ENCODE data around the gene DOCK2. TPM values are rescaled to one million over a fixed set of nuclear protein-coding genes. Genes with fewer than 3 reads are reported as not detected.

The DOCK2 gene
- total and polyA plus RNA-seq, 4 donors: 1.6 to 53.7 (median 21.6) TPM

GRCh38 chr5:169999621-170000020 lies 362.5 kb downstream of the DOCK2 start:
- Histone ChIP-seq H3K4me3 (ENCODE audit: low read length in 2 of 2) (no peak overlapping the region), H3K4me1 (ENCODE audit: control insufficient read depth in 1 of 2, insufficient read depth in 2 of 2, low read length in 2 of 2) (no peaks in the 10 kb centered on the region), H3K36me3 (ENCODE audit: control insufficient read depth in 1 of 2, insufficient read depth in 2 of 2, low read length in 1 of 2) (no peaks in the 10 kb centered on the region), H3K27me3 (ENCODE audit: control insufficient read depth in 1 of 2, insufficient read depth in 2 of 2, low read length in 1 of 2) (no peaks in the 10 kb centered on the region), H3K27ac (ENCODE audit: low read depth in 1 of 2, low read length in 2 of 2) (no peak overlapping the region), H3K9me3 (ENCODE audit: control insufficient read depth, low read length) (no peaks in the 10 kb centered on the region)
- intact Hi-C loops (cut with DNase I): no loop called here
- no peak for DNase-seq
- no peak for ATAC-seq (ENCODE audit: low FRiP score)
- 82 to 93% methylated on average over 3 of the region's 3 CpGs for WGBS, 2 donors

GRCh38 chr5:170000155-170000554 lies 363.1 kb downstream of the DOCK2 start:
- H3K9me3 ChIP-seq (ENCODE audit: control insufficient read depth, low read length): no peaks in the 10 kb centered on the region
- no peak for DNase-seq
- H3K4me3 ChIP-seq (ENCODE audit: low read length in 2 of 2): no peak overlapping the region
- no peak for ATAC-seq (ENCODE audit: low FRiP score)
- no peak overlapping the region for H3K27ac ChIP-seq (ENCODE audit: low read depth in 1 of 2, low read length in 2 of 2)
- no peaks in the 10 kb centered on the region for H3K27me3 ChIP-seq (ENCODE audit: control insufficient read depth in 1 of 2, insufficient read depth in 2 of 2, low read length in 1 of 2)
- H3K4me1 ChIP-seq (ENCODE audit: control insufficient read depth in 1 of 2, insufficient read depth in 2 of 2, low read length in 2 of 2): no peaks in the 10 kb centered on the region
- 83 to 87% methylated on average over 2 of the region's 2 CpGs for WGBS, 2 donors
- intact Hi-C loops (cut with DNase I): no loop called here
- no peaks in the 10 kb centered on the region for H3K36me3 ChIP-seq (ENCODE audit: control insufficient read depth in 1 of 2, insufficient read depth in 2 of 2, low read length in 1 of 2)

- H3K27me3 ChIP-seq (ENCODE audit: control insufficient read depth in 1 of 2, insufficient read depth in 2 of 2, low read length in 1 of 2): no peaks in the 10 kb centered on the region
- no peak for DNase-seq
- no peaks in the 10 kb centered on the region for H3K9me3 ChIP-seq (ENCODE audit: control insufficient read depth, low read length)
- WGBS, 2 donors: 44 to 45% methylated on average over 6 of the region's 6 CpGs
- no peak overlapping the region for H3K4me3 ChIP-seq (ENCODE audit: low read length in 2 of 2)
- H3K27ac ChIP-seq (ENCODE audit: low read depth in 1 of 2, low read length in 2 of 2): no peak overlapping the region
- H3K36me3 ChIP-seq (ENCODE audit: control insufficient read depth in 1 of 2, insufficient read depth in 2 of 2, low read length in 1 of 2): no peaks in the 10 kb centered on the region
- no peaks in the 10 kb centered on the region for H3K4me1 ChIP-seq (ENCODE audit: control insufficient read depth in 1 of 2, insufficient read depth in 2 of 2, low read length in 2 of 2)
- no peak for ATAC-seq (ENCODE audit: low FRiP score)
- intact Hi-C loops (cut with DNase I): no loop called here
These were observed 368.9 kb downstream of the DOCK2 start for GRCh38 chr5:170006021-170006420.

GRCh38 chr5:170008376-170008775 lies 371.3 kb downstream of the DOCK2 start:
- Histone ChIP-seq H3K27me3 (ENCODE audit: control insufficient read depth in 1 of 2, insufficient read depth in 2 of 2, low read length in 1 of 2) (no peaks in the 10 kb centered on the region), H3K36me3 (ENCODE audit: control insufficient read depth in 1 of 2, insufficient read depth in 2 of 2, low read length in 1 of 2) (no peaks in the 10 kb centered on the region), H3K4me1 (ENCODE audit: control insufficient read depth in 1 of 2, insufficient read depth in 2 of 2, low read length in 2 of 2) (no peaks in the 10 kb centered on the region), H3K9me3 (ENCODE audit: control insufficient read depth, low read length) (no peaks in the 10 kb centered on the region), H3K27ac (ENCODE audit: low read depth in 1 of 2, low read length in 2 of 2) (no peak overlapping the region), H3K4me3 (ENCODE audit: low read length in 2 of 2) (no peak overlapping the region)
- DNase-seq: no peak
- no peak for ATAC-seq (ENCODE audit: low FRiP score)
- intact Hi-C loops (cut with DNase I): no loop called here
- 41 to 54% methylated on average over 6 of the region's 6 CpGs for WGBS, 2 donors

GRCh38 chr5:170010595-170010994 lies 373.5 kb downstream of the DOCK2 start:
- intact Hi-C loops (cut with DNase I): no loop called here
- no peak for ATAC-seq (ENCODE audit: low FRiP score)
- 67 to 74% methylated on average over 4 of the region's 4 CpGs for WGBS, 2 donors

GRCh38 chr5:170011751-170012150 lies 374.7 kb downstream of the DOCK2 start:
- intact Hi-C loops (cut with DNase I): no loop called here
- WGBS, 2 donors: 70 to 78% methylated on average over 2 of the region's 2 CpGs
- ATAC-seq (ENCODE audit: low FRiP score) (no peak), DNase-seq (no peak)
- Histone ChIP-seq H3K27ac (ENCODE audit: low read depth in 1 of 2, low read length in 2 of 2) (no peak overlapping the region), H3K9me3 (ENCODE audit: control insufficient read depth, low read length) (no peaks in the 10 kb centered on the region), H3K4me1 (ENCODE audit: control insufficient read depth in 1 of 2, insufficient read depth in 2 of 2, low read length in 2 of 2) (no peaks in the 10 kb centered on the region), H3K4me3 (ENCODE audit: low read length in 2 of 2) (no peak overlapping the region), H3K27me3 (ENCODE audit: control insufficient read depth in 1 of 2, insufficient read depth in 2 of 2, low read length in 1 of 2) (no peaks in the 10 kb centered on the region), H3K36me3 (ENCODE audit: control insufficient read depth in 1 of 2, insufficient read depth in 2 of 2, low read length in 1 of 2) (no peaks in the 10 kb centered on the region)

More at GRCh38 chr5:170010595-170010994, 373.5 kb downstream of the DOCK2 start:
- DNase-seq: no peak
- no peaks in the 10 kb centered on the region for H3K9me3 ChIP-seq (ENCODE audit: control insufficient read depth, low read length)
- no peaks in the 10 kb centered on the region for H3K36me3 ChIP-seq (ENCODE audit: control insufficient read depth in 1 of 2, insufficient read depth in 2 of 2, low read length in 1 of 2)
- H3K4me1 ChIP-seq (ENCODE audit: control insufficient read depth in 1 of 2, insufficient read depth in 2 of 2, low read length in 2 of 2): no peaks in the 10 kb centered on the region
- no peaks in the 10 kb centered on the region for H3K27me3 ChIP-seq (ENCODE audit: control insufficient read depth in 1 of 2, insufficient read depth in 2 of 2, low read length in 1 of 2)
- H3K4me3 ChIP-seq (ENCODE audit: low read length in 2 of 2): no peak overlapping the region
- H3K27ac ChIP-seq (ENCODE audit: low read depth in 1 of 2, low read length in 2 of 2): no peak overlapping the region

GRCh38 chr5:170012622-170013021 lies 375.5 kb downstream of the DOCK2 start:
- no peaks in the 10 kb centered on the region for H3K27me3 ChIP-seq (ENCODE audit: control insufficient read depth in 1 of 2, insufficient read depth in 2 of 2, low read length in 1 of 2)
- WGBS, 2 donors: 25 to 34% methylated on average over 11 of the region's 11 CpGs
- intact Hi-C loops (cut with DNase I): no loop called here

GRCh38 chr5:170020423-170020822 lies 383.3 kb downstream of the DOCK2 start:
- Histone ChIP-seq H3K9me3 (ENCODE audit: control insufficient read depth, low read length) (no peaks in the 10 kb centered on the region), H3K36me3 (ENCODE audit: control insufficient read depth in 1 of 2, insufficient read depth in 2 of 2, low read length in 1 of 2) (no peaks in the 10 kb centered on the region), H3K27me3 (ENCODE audit: control insufficient read depth in 1 of 2, insufficient read depth in 2 of 2, low read length in 1 of 2) (no peaks in the 10 kb centered on the region), H3K27ac (ENCODE audit: low read depth in 1 of 2, low read length in 2 of 2) (no peak overlapping the region), H3K4me1 (ENCODE audit: control insufficient read depth in 1 of 2, insufficient read depth in 2 of 2, low read length in 2 of 2) (no peaks in the 10 kb centered on the region), H3K4me3 (ENCODE audit: low read length in 2 of 2) (no peak overlapping the region)
- ATAC-seq (ENCODE audit: low FRiP score): no peak
- 75 to 80% methylated on average over 3 of the region's 3 CpGs for WGBS, 2 donors
- intact Hi-C loops (cut with DNase I): no loop called here
- DNase-seq: no peak

More at GRCh38 chr5:170012622-170013021, 375.5 kb downstream of the DOCK2 start:
- no peak overlapping the region for H3K4me3 ChIP-seq (ENCODE audit: low read length in 2 of 2)
- H3K9me3 ChIP-seq (ENCODE audit: control insufficient read depth, low read length): no peaks in the 10 kb centered on the region
- ATAC-seq (ENCODE audit: low FRiP score) (no peak), DNase-seq (no peak)
- H3K36me3 ChIP-seq (ENCODE audit: control insufficient read depth in 1 of 2, insufficient read depth in 2 of 2, low read length in 1 of 2): no peaks in the 10 kb centered on the region
- no peak overlapping the region for H3K27ac ChIP-seq (ENCODE audit: low read depth in 1 of 2, low read length in 2 of 2)
- no peaks in the 10 kb centered on the region for H3K4me1 ChIP-seq (ENCODE audit: control insufficient read depth in 1 of 2, insufficient read depth in 2 of 2, low read length in 2 of 2)

GRCh38 chr5:170021506-170021905 lies 384.4 kb downstream of the DOCK2 start:
- intact Hi-C loops (cut with DNase I): no loop called here
- ATAC-seq (ENCODE audit: low FRiP score) (no peak), DNase-seq (no peak)
- Histone ChIP-seq H3K27me3 (ENCODE audit: control insufficient read depth in 1 of 2, insufficient read depth in 2 of 2, low read length in 1 of 2) (no peaks in the 10 kb centered on the region), H3K36me3 (ENCODE audit: control insufficient read depth in 1 of 2, insufficient read depth in 2 of 2, low read length in 1 of 2) (no peaks in the 10 kb centered on the region), H3K27ac (ENCODE audit: low read depth in 1 of 2, low read length in 2 of 2) (no peak overlapping the region), H3K4me3 (ENCODE audit: low read length in 2 of 2) (no peak overlapping the region), H3K4me1 (ENCODE audit: control insufficient read depth in 1 of 2, insufficient read depth in 2 of 2, low read length in 2 of 2) (no peaks in the 10 kb centered on the region), H3K9me3 (ENCODE audit: control insufficient read depth, low read length) (no peaks in the 10 kb centered on the region)
- whole genome bisulfite sequencing, 2 donors: 64 to 69% methylated on average over 8 of the region's 8 CpGs
